ENCODE data around the gene KIF5A.
A peak's percentile ranks its signal among the peaks of the same experiment; 100 is the strongest.
"Not testable (repeated sequence)": the region's sequence is repeated elsewhere in the genome, so short reads cannot be mapped to it uniquely, and the experiment has no call there.

KIF5A gene

DNA sequence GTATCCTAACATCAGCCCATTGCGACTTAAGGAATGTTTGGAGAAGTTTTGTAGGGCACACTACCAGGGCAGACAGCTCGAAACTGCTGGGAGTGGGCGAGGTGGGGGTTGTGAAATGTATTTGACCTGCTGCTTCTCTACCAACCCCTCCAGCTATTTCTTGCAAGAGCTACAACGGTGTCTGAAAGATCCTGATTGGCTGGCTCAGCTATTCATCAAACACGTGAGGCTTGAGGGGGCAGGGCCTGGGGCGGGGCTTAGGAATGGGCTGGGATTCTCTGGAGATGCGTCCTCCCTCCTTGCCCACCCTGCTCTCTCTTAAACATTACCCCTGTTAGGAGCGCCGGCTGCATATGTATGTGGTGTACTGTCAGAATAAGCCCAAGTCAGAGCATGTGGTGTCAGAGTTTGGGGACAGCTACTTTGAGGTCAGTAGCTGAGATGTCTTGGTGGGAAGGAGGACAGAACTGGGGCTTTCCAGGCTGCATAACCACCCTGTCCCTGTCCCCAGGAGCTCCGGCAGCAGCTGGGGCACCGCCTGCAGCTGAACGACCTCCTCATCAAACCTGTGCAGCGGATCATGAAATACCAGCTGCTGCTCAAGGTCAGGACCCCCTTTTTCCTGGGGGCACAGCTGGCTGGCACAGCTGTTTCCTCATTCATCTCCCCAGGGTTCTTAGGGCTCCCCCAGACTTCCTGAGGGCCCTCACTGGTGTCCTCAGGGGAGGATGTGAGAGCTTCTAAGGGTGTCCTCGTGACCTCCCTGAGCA lies 64.5 kb downstream of the KIF5A start:
- WGBS (ENCODE audit: insufficient coverage, insufficient read length): no CpG with 5 or more reads among the region's 14 CpGs

DNA sequence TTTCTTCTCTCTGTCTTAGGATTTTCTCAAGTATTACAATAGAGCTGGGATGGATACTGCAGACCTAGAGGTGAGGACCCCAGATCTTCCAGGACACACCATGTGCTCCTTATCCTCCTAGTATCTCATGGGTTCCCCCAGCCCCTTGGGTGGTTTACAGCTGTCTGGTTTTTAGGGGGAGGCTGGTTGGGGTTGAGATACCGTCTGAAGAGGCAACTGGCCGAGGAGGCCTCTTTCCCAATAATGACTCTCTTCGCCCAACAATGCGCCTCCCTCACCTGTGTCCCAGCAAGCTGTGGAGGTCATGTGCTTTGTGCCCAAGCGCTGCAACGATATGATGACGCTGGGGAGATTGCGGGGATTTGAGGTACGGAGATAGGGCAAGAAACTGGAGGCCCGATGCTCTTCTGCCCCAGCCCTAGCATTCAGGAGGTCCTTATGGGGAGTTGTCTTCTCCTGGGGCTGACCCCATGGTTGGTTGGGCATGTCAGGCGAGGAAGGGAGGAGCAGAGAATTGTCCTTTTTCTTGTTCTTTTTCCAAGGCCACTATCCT lies 65.2 kb downstream of the KIF5A start:
- Histone ChIP-seq H3K36me3 (ENCODE audit: control insufficient read depth, insufficient read depth, low read length) (no peaks in the 10 kb centered on the region), H3K4me3 (ENCODE audit: low read length) (no peak overlapping the region), H3K27me3 (ENCODE audit: control insufficient read depth, insufficient read depth, low read length) (peaks cover 30% of the 10 kb centered on the region), H3K27ac (ENCODE audit: low read length) (no peak overlapping the region), H3K9me3 (ENCODE audit: control insufficient read depth, insufficient read depth, low read length) (no peaks in the 10 kb centered on the region), H3K4me1 (ENCODE audit: control insufficient read depth, insufficient read depth, low read length) (peaks cover 3% of the 10 kb centered on the region)
- no CpG with 5 or more reads among the region's 11 CpGs for WGBS (ENCODE audit: insufficient coverage, insufficient read length)
- no peak for DNase-seq (ENCODE audit: low read depth, low spot score)

More for the DNA sequence above, 64.5 kb downstream of the KIF5A start:
- H3K36me3 ChIP-seq (ENCODE audit: control insufficient read depth, insufficient read depth, low read length): no peaks in the 10 kb centered on the region
- no peak for DNase-seq (ENCODE audit: low read depth, low spot score)
- no peaks in the 10 kb centered on the region for H3K9me3 ChIP-seq (ENCODE audit: control insufficient read depth, insufficient read depth, low read length)
- no peak overlapping the region for H3K4me3 ChIP-seq (ENCODE audit: low read length)
- H3K27ac ChIP-seq (ENCODE audit: low read length): no peak overlapping the region
- peaks cover 3% of the 10 kb centered on the region for H3K4me1 ChIP-seq (ENCODE audit: control insufficient read depth, insufficient read depth, low read length)
- H3K27me3 ChIP-seq (ENCODE audit: control insufficient read depth, insufficient read depth, low read length): peaks cover 23% of the 10 kb centered on the region

DNA sequence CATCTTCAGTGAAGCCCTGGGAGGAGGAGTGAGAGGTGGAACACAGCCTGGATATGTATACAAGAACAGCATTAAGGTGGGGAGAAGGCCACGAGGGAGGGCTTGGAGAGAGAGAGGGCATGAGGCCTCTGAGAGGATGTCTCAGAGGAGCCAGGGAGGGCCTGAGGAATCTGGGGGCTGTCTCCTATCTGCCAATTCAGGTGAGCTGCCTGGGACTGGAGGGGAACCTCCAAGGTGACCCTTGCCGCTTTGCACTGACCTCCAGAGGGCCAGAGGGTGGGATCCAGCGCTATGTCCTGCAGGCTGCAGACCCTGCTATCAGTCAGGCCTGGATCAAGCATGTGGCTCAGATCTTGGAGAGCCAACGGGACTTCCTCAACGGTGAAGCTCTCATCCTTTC lies 65.8 kb downstream of the KIF5A start:
- Histone ChIP-seq H3K36me3 (ENCODE audit: control insufficient read depth, insufficient read depth, low read length) (no peaks in the 10 kb centered on the region), H3K4me3 (ENCODE audit: low read length) (no peak overlapping the region), H3K27me3 (ENCODE audit: control insufficient read depth, insufficient read depth, low read length) (peaks cover 36% of the 10 kb centered on the region), H3K4me1 (ENCODE audit: control insufficient read depth, insufficient read depth, low read length) (peaks cover 3% of the 10 kb centered on the region), H3K9me3 (ENCODE audit: control insufficient read depth, insufficient read depth, low read length) (no peaks in the 10 kb centered on the region), H3K27ac (ENCODE audit: low read length) (no peak overlapping the region)
- no peak for DNase-seq (ENCODE audit: low read depth, low spot score)
- no CpG with 5 or more reads among the region's 5 CpGs for WGBS (ENCODE audit: insufficient coverage, insufficient read length)

DNA sequence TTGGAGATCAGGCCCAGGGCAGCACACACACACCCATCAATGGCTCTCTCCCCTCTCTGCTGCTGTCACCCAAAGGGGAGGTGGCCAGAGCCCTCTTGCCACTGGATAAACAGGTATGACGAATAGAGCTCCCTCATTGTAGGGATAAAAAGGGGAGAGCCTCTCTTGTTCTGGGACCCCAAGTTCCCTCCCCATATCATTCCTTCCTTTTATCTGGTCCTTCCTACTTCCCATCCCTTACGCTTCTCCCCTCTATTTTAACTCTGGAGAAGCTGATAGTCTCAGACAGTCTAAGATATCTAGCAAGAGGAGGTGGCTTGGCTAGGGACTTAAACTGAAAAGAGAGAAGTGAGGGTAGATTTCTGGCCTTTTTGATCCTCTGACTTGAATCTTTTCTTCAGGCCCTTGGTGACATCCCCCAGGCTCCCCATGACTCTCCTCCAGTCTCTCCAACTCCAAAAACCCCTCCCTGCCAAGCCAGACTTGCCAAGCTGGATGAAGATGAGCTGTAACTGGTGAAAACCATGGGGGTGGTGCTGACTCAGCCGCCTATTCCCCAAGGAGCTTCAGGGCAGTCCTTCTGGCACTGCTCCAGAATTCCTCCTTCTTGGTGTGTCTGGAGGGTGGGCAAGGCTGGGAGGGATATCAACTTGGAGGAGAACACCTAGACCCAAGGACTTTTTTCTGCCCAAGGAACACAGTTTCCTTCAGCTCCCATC lies 66.7 kb downstream of the KIF5A start:
- Histone ChIP-seq H3K27ac (ENCODE audit: low read length) (no peak overlapping the region), H3K4me1 (ENCODE audit: control insufficient read depth, insufficient read depth, low read length) (peaks cover 4% of the 10 kb centered on the region), H3K4me3 (ENCODE audit: low read length) (no peak overlapping the region), H3K9me3 (ENCODE audit: control insufficient read depth, insufficient read depth, low read length) (no peaks in the 10 kb centered on the region), H3K36me3 (ENCODE audit: control insufficient read depth, insufficient read depth, low read length) (no peaks in the 10 kb centered on the region), H3K27me3 (ENCODE audit: control insufficient read depth, insufficient read depth, low read length) (peaks cover 45% of the 10 kb centered on the region)
- WGBS (ENCODE audit: insufficient coverage, insufficient read length): no CpG with 5 or more reads among the region's 3 CpGs
- DNase-seq (ENCODE audit: low read depth, low spot score): no peak

DNA sequence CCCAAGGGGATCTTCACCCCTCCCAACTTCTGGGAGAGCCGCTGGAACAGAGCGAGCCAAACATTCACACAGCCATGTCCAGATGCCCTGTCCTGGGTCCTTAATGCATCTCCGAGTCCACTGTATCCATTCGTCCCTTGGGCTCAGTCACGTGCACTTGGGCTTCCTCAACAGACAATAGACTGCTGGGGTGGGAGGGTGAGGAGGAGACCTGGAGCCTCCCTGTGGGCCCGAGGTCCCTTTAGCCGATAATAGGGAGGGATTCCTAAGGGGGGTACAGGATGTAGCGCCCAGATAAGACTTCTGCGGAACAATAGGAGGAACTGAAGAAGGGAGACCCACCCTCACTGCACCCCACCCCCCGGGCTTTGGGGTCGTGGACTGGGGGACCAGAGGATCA lies 68.1 kb downstream of the KIF5A start:
- Histone ChIP-seq H3K27me3 (ENCODE audit: control insufficient read depth, insufficient read depth, low read length) (peaks cover 57% of the 10 kb centered on the region), H3K27ac (ENCODE audit: low read length) (no peak overlapping the region), H3K4me3 (ENCODE audit: low read length) (no peak overlapping the region), H3K36me3 (ENCODE audit: control insufficient read depth, insufficient read depth, low read length) (no peaks in the 10 kb centered on the region), H3K4me1 (ENCODE audit: control insufficient read depth, insufficient read depth, low read length) (peaks cover 4% of the 10 kb centered on the region), H3K9me3 (ENCODE audit: control insufficient read depth, insufficient read depth, low read length) (no peaks in the 10 kb centered on the region)
- DNase-seq (ENCODE audit: low read depth, low spot score): no peak
- no CpG with 5 or more reads among the region's 11 CpGs for WGBS (ENCODE audit: insufficient coverage, insufficient read length)

DNA sequence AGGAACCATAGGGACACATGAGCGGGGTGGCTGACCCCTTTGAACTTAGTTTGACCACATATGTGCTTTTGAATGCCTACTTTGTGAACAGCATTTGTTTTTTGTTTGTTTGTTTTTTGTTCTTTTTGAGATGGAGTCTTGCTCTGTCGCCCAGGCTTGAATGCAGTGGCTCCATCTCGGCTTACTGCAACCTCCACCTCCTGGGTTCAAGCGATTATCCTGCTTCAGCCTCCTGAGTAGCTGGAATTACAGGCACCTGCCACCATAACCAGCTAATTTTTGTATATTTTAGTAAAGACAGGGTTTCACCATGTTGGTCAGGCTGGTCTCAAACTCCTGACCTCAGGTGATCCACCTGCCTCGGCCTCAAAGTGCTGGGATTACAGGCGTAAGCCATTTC lies 68.6 kb downstream of the KIF5A start:
- not testable (repeated sequence) for H3K4me1 ChIP-seq (ENCODE audit: control insufficient read depth, insufficient read depth, low read length)
- H3K27me3 ChIP-seq (ENCODE audit: control insufficient read depth, insufficient read depth, low read length): peaks cover 57% of the 10 kb centered on the region

DNA sequence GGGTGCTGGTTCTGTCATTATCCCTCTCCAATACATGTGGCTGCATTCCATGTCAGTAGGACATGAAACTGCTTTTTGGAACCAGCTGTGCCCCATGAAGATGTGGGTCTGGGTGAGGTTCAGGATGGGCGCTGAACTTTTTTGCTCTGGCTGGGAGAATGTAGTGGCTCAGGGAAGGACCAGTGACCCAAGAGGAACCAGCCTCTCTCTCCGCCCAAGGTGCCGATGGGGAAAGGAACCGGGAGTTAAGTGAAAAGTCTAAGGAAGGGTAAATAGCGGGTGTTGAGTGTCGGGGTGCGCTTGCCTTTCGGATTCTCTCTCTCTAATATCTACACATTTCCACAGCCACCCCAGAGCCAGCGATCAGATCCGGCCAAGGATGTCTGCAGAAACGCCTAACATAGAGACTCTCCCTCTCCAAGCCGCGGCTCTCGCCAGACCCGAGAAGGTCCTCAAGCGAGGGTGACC lies 69.2 kb downstream of the KIF5A start:
- Histone ChIP-seq H3K9me3 (ENCODE audit: control insufficient read depth, insufficient read depth, low read length) (no peaks in the 10 kb centered on the region), H3K27ac (ENCODE audit: low read length) (no peak overlapping the region), H3K36me3 (ENCODE audit: control insufficient read depth, insufficient read depth, low read length) (no peaks in the 10 kb centered on the region), H3K4me1 (ENCODE audit: control insufficient read depth, insufficient read depth, low read length) (peaks cover 1% of the 10 kb centered on the region), H3K27me3 (ENCODE audit: control insufficient read depth, insufficient read depth, low read length) (peaks cover 63% of the 10 kb centered on the region), H3K4me3 (ENCODE audit: low read length) (peak overlapping the region; percentile 8; the same call in 1 of the 2 replicates)
- no peak for DNase-seq (ENCODE audit: low read depth, low spot score)
- no CpG with 5 or more reads among the region's 16 CpGs for WGBS (ENCODE audit: insufficient coverage, insufficient read length)

More for the DNA sequence above, 68.6 kb downstream of the KIF5A start:
- not testable (repeated sequence) for H3K9me3 ChIP-seq (ENCODE audit: control insufficient read depth, insufficient read depth, low read length); H3K36me3 ChIP-seq (ENCODE audit: control insufficient read depth, insufficient read depth, low read length); DNase-seq (ENCODE audit: low read depth, low spot score); H3K4me3 ChIP-seq (ENCODE audit: low read length); H3K27ac ChIP-seq (ENCODE audit: low read length)
- WGBS (ENCODE audit: insufficient coverage, insufficient read length): no CpG with 5 or more reads among the region's 6 CpGs

DNA sequence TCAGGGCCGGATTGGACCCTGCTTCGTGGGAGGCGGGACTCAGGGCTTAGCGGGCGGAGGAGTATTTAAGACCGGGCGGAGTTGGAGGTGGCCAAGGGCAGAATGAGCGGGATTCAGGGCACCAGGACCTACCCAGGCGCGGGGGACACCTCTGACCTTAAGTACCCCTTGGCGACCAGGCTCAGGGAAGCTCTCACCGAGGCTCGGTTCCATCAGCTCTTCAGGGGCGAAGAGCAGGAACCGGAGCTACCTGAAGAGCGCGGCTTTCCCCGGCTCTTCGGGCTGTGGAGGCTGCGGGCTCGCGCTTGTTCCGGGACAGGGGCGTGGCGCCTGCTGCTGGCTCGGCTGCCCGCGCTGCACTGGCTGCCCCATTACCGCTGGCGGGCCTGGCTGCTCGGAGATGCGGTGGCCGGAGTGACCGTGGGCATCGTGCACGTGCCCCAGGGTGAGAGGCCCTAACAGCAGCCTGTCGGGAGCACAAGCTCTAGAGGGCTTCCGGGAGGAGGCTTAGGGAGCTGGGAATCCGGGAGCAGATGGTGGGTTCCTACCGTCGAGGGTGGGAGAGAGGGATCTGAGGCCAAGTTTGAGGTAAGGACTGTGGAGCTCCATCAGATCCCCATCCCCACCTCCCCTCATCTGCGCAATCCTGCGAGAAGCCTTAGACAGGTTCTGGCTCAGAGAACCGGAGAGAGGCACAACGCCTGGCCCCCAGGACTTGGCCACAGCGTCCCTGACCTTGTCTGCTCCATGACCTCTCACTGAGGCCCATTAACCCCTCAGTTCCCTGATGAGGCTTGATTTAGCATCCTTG lies 69.8 kb downstream of the KIF5A start:
- Histone ChIP-seq H3K27me3 (ENCODE audit: control insufficient read depth, insufficient read depth, low read length) (peaks cover 69% of the 10 kb centered on the region), H3K27ac (ENCODE audit: low read length) (no peak overlapping the region), H3K4me1 (ENCODE audit: control insufficient read depth, insufficient read depth, low read length) (peaks cover 1% of the 10 kb centered on the region; the same call in 1 of the 2 replicates), H3K4me3 (ENCODE audit: low read length) (peak overlapping the region; percentile 8; the same call in 1 of the 2 replicates), H3K9me3 (ENCODE audit: control insufficient read depth, insufficient read depth, low read length) (no peaks in the 10 kb centered on the region), H3K36me3 (ENCODE audit: control insufficient read depth, insufficient read depth, low read length) (no peaks in the 10 kb centered on the region)
- WGBS (ENCODE audit: insufficient coverage, insufficient read length): no CpG with 5 or more reads among the region's 46 CpGs
- DNase-seq (ENCODE audit: low read depth, low spot score): no peak

DNA sequence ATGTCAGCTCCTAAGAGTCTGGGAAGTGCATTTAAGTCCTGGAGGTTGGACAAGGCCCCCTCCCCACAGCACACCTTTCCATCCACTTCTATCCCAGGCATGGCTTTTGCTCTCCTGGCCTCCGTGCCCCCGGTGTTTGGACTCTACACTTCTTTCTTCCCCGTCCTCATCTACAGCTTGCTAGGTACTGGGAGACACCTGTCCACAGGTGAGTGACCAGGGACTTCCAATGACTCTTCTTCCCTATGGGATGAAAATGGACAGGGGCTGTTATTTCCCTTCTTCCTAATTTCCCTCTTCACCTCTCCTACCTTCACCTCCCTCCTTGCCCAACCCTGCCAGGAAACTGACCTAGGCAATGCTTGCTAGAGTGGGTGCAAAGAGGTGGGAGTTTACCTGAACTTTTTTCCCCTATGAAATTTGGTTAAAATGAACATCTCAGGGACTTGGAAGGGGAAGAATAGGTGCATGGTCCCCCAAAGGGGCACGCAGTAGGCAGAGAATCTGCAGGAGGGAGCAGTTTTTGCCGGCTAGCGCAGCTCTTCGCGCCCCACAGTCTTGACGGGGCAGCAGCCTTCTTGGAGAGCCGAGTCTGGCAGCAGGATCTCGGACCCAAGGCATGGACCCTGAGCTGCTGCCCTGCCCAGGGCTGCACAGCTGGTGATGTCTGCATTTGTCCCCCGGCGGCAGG lies 70.5 kb downstream of the KIF5A start:
- DNase-seq (ENCODE audit: low read depth, low spot score): no peak
- peaks cover 1% of the 10 kb centered on the region; the same call in 1 of the 2 replicates for H3K4me1 ChIP-seq (ENCODE audit: control insufficient read depth, insufficient read depth, low read length)
- no peaks in the 10 kb centered on the region for H3K9me3 ChIP-seq (ENCODE audit: control insufficient read depth, insufficient read depth, low read length)
- no peak overlapping the region for H3K27ac ChIP-seq (ENCODE audit: low read length)
- peaks cover 76% of the 10 kb centered on the region for H3K27me3 ChIP-seq (ENCODE audit: control insufficient read depth, insufficient read depth, low read length)
- no peak overlapping the region for H3K4me3 ChIP-seq (ENCODE audit: low read length)
- WGBS (ENCODE audit: insufficient coverage, insufficient read length): no CpG with 5 or more reads among the region's 13 CpGs
- H3K36me3 ChIP-seq (ENCODE audit: control insufficient read depth, insufficient read depth, low read length): no peaks in the 10 kb centered on the region
